Heart right ventricle (tissue), 16 donors: Measurements from ENCODE around the gene FGFRL1. TPM values are rescaled to one million over a fixed set of nuclear protein-coding genes. Genes with fewer than 3 reads are reported as not detected.

Source experiments
- ATAC-seq, 8 donors: fragments of 200-7000 bp; cut with Tn5 transposase; one replicate each; pipeline ENCODE4 v1.9.1; 2020; ENCODE audit warnings: mild to moderate bottlenecking in 8 of 8, moderate library complexity in 8 of 8, moderate number of reproducible peaks in 1 of 8
- DNase-seq, 2 donors: peaks; one replicate each; pipeline ENCODE4 v3.0.0-alpha.2; 2020
- H3K27ac ChIP-seq, 10 donors: fragments of 200-600 bp; sonication (generic) in 2 of 10; one replicate each; pipeline versions ENCODE4 v1.5.0 to v1.8.0; 2020 to 2022; ENCODE audit warnings: mild to moderate bottlenecking in 3 of 10
- H3K27me3 ChIP-seq, 7 donors: fragments of 200-600 bp; one replicate each; pipeline ENCODE4 v1.8.0; 2021 to 2022; ENCODE audit warnings: mild to moderate bottlenecking in 2 of 7
- H3K36me3 ChIP-seq, 9 donors: fragments of 200-600 bp; sonication (generic) in 1 of 9; one replicate each; pipeline versions ENCODE4 v1.5.0 to v1.8.0; 2020 to 2022; ENCODE audit warnings: mild to moderate bottlenecking in 2 of 9
- H3K4me1 ChIP-seq, 9 donors: fragments of 200-600 bp; sonication (generic) in 1 of 9; one replicate each; pipeline versions ENCODE4 v1.5.0 to v1.8.0; 2020 to 2022; ENCODE audit warnings: mild to moderate bottlenecking in 4 of 9
- H3K4me3 ChIP-seq, 10 donors: fragments of 200-600 bp; sonication (generic) in 2 of 10; one replicate each; pipeline versions ENCODE4 v1.5.0 to v1.8.0; 2020 to 2022; ENCODE audit warnings: mild to moderate bottlenecking in 7 of 10, moderate library complexity in 2 of 10
- H3K9me3 ChIP-seq, 11 donors: fragments of 200-600 bp in 10 of 11; sonication (generic) in 2 of 11; one replicate each; pipeline versions ENCODE4 v1.5.0 to v1.8.0; 2013 to 2022; ENCODE audit warnings: mild to moderate bottlenecking in 2 of 11, control low read depth in 1 of 11, moderate library complexity in 1 of 11
- CTCF ChIP-seq, 9 donors: fragments of 200-600 bp; sonication (generic) in 2 of 9; IDR thresholded peaks; one replicate each; pipeline versions ENCODE4 v1.5.0 to v1.8.0; 2021 to 2022; ENCODE audit warnings: antibody characterized with exemption in 9 of 9, mild to moderate bottlenecking in 5 of 9, moderate library complexity in 1 of 9
- WGBS, 2 donors: extraction: QIAGEN DNeasy Blood & Tissue Kit; methylation state at CpG; one replicate each; pipeline ENCODE4 v1.1.7; 2013; ENCODE audit warnings: inconsistent platforms in 1 of 2; 5-methylcytosine and 5-hydroxymethylcytosine counted together
- intact Hi-C, 10 donors: fragments of 100-400 bp; cut with DNase I; formaldehyde crosslinking; loops; one replicate each; pipeline versions ENCODE4 v1.11.1 to v1.14.2; 2022
- polyA plus RNA-seq, 2 donors: library from polyadenylated mRNA; stranded (reverse); fragments of 200-250 nt; gene quantifications; one replicate each; pipeline ENCODE4 v1.2.3, GENCODE V29; 2013
- total RNA-seq, 10 donors: library from RNA; stranded (reverse); fragmentation: NEBNext Ultra II Directional in 3 of 10; extraction: Animal tissue kit (Norgen Biotek cat#: 25700) in 3 of 10; gene quantifications; one replicate each; pipeline versions ENCODE4 v1.2.1 to v1.2.4, GENCODE V29; 2021 to 2023
- donor health status: Arrhythmogenic right ventricular cardiomyopathy.
- donor health status: ischemic (EF 13 %, LVEDD 7.1; RV severe dilation, severe dysfunction).
- donor health status: healthy with polysubstance abuse.
- donor health status: DM: no; HTN: yes; CAD: no.
- donor health status: DM: no; HTN: no; CAD: no.
- donor health status: ischemic (EF 25% LVEDD 6.9; RV normal size, moderate dysfunction).
- donor health status: ischemic (EF 25% LVEDD 5.7; RV mildly dilated, moderate dysfunction).
- donor health status: healthy.
- donor health status: DM: yes; HTN: yes; CAD: no.
- donor health status: Ischemic cardiomyopathy.
- donor health status: ischemic (EF 35%, LVEDD 5.7; RV mildly dilated, moderate dysfunction).
- donor health status: nonischemic (EF 11% LVEDD 7.7; RV severe dilation, severe dysfunction).
- donor health status: DM: yes; HTN: yes; CAD: no.
- donor health status: PGD.
- donor health status: ischemic (EF 29% LVEDD 5.4; RV normal size, mild dysfunction).
- donor health status: nonischemic (EF 23%, LVEDD 6.1; RV moderate dilation, normal function).

The FGFRL1 gene
- total and polyA plus RNA-seq, 12 donors = 17.1 to 36.6 (median 26.0) TPM

DNA sequence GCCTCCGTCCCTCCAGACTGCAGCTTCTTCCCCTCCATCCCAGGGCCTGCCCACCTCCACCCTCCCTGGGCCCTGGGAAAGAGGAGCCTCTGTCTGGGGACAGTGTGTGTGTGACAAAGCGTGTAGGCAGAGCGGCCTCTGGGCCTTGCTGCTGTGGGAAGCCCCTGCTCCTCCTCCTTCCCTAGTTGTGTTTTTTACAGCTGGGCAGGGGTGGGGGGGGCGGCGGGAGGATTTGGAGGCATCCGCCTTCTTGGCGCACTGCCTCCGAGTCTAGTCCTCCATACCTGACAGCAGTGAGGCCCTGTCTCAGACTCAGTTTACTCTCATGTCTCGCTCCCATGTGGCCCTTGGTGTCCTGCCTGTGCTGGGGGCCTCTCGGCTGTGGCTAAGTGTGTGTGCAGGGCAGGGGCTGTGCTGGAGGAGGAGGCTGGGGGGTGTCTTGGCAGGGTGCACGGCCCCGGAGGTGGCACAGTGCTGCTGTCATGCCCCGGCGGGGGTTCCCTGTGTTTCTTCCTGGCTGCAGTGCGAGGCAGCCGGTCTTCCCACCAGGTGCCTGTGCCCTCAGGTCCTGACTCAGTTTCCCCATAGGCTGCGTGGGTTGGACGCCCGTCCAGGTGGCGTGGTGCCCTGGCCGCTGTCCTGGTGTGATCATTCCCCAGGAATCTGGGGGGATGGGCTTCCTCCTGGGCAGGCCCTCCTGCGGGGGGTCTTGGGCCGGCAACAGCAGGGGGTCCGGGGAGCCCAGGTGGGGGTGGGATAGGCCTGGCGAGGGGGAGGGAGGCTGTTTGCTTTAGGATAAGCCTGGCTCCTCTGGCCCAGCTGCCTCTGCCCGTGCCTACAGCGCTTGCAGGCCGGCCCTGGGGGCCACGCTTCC lies 7.0 kb downstream of the FGFRL1 start:
- no peaks in the 10 kb centered on the region for H3K27me3 ChIP-seq
- no peaks in the 10 kb centered on the region for H3K9me3 ChIP-seq
- no peak for ATAC-seq
- intact Hi-C loops = no loop called here
- peaks cover 0 to 6% (median 0%) of the 10 kb centered on the region in 9 donors for H3K4me1 ChIP-seq
- DNase-seq = no peak
- 72 to 81% methylated on average over 29 of the region's 29 CpGs for WGBS, 2 donors
- no peaks in the 10 kb centered on the region for H3K36me3 ChIP-seq
- no peak for TF ChIP-seq CTCF (IDR thresholded peaks at IDR 0.05)
- no peak overlapping the region for H3K4me3 ChIP-seq
- H3K27ac ChIP-seq = no peak overlapping the region

DNA sequence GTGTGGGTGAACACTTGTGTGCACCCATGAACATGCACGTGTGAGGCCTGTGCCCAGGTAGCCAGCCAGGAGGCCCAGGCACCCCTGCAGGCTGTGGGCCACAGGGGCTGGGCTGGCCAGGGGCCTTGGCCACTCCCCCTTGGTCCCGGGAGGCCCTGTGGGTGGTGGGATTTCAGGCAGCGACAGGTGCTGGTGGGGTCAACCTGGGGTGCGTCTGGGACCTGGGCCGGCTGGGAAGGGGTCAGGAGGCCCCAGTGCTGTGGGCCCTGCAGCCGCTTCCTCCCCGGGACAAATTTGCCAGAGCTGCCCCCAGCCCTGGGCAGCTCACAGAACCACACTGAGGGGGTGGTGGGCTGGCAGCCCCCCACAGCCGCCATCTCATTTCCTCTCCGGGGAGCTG lies 7.9 kb downstream of the FGFRL1 start:
- DNase-seq (no peak), ATAC-seq (no peak)
- TF ChIP-seq CTCF (IDR thresholded peaks at IDR 0.05) = no peak
- intact Hi-C loops = no loop called here
- no peak overlapping the region for H3K4me3 ChIP-seq
- 60 to 70% methylated on average over 9 of the region's 9 CpGs for WGBS, 2 donors
- H3K27ac ChIP-seq = no peak overlapping the region
- peaks cover 0 to 2% (median 0%) of the 10 kb centered on the region in 9 donors for H3K36me3 ChIP-seq
- H3K27me3 ChIP-seq = no peaks in the 10 kb centered on the region
- no peaks in the 10 kb centered on the region for H3K4me1 ChIP-seq
- H3K9me3 ChIP-seq = no peaks in the 10 kb centered on the region

- Histone ChIP-seq H3K27me3 (no peaks in the 10 kb centered on the region), H3K36me3 (peaks cover 0 to 7% (median 0%) of the 10 kb centered on the region in 9 donors), H3K4me1 (no peaks in the 10 kb centered on the region), H3K27ac (no peak overlapping the region), H3K4me3 (no peak overlapping the region), H3K9me3 (no peaks in the 10 kb centered on the region)
- no peak for TF ChIP-seq CTCF (IDR thresholded peaks at IDR 0.05)
- intact Hi-C loops = no loop called here
- DNase-seq (no peak), ATAC-seq (no peak)
- 77 to 85% methylated on average over 23 of the region's 23 CpGs for WGBS, 2 donors
Observed at GRCh38 chr4:1019729-1020470, 8.5 kb downstream of the FGFRL1 start.

DNA sequence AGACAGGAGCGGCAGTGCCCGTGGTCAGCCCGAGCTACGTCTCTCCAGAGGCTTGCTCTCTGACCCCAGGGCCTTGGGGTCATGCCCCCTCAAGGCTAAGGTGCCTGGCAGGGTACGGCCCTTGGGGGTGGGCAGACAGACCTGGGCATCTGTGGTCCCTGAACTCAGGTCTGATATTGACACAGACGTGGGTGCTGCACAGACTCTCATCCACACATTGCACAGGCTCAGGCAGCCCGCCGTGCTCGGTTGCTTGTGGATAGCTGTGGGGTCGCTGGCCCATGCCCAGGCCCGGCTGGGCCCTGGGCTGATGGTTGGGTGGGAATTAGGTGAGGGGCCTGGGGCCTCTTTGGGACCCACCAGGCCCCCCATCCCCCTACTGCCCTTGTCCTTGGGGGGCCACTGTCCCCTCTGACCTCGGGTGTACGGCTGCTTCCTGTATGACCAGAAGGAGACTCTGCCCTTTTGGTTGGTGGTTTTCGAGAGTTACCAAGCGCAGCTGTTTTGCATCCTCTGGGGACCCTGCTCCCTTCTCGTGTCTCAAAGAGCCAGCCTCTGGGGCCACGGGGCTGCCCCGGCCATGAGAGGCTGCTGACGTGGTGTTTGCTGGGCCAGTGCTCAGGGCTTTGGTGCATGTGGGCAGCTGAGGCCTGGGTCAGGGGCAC lies 10.1 kb downstream of the FGFRL1 start:
- H3K9me3 ChIP-seq = no peaks in the 10 kb centered on the region
- H3K4me1 ChIP-seq = peaks cover 0 to 7% (median 0%) of the 10 kb centered on the region in 9 donors
- WGBS, 2 donors = 87 to 92% methylated on average over 19 of the region's 19 CpGs
- no peak for TF ChIP-seq CTCF (IDR thresholded peaks at IDR 0.05)
- H3K4me3 ChIP-seq = no peak overlapping the region
- ATAC-seq = no peak
- intact Hi-C loops = no loop called here
- no peak for DNase-seq
- no peaks in the 10 kb centered on the region for H3K27me3 ChIP-seq
- peaks cover 0 to 15% (median 0%) of the 10 kb centered on the region in 9 donors for H3K36me3 ChIP-seq
- H3K27ac ChIP-seq = no peak overlapping the region
